Measurements from ENCODE around the gene FOSL2. TPM values are rescaled to one million over a fixed set of nuclear protein-coding genes. Genes with fewer than 3 reads are reported as not detected.

The FOSL2 gene
- total RNA-seq, 1 donor from 2014 or later: 1.3 TPM

DNA sequence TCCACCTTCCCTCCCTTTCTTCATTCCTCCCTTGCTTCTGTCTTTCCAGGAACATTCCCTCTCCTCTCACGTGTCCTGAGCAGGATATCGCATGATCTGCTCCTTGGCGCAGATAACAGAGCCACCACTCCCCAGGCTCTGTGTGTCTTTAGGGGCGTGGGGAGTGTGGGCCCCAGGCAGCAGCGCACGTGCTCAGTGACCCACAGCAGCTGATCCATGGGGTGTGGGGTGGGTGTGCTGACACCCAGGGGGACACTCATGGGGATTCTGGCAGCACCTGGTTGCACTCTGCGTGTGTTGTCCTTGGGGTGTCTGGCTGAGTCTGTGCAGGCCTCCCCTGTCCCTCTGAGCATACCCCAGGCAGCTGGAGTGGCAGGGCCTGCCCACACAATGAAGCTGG is 9.9 kb upstream of the FOSL2 start:
- H3K9me3 Mint-ChIP-seq: no peaks in the 10 kb centered on the region
- TF ChIP-seq EZH2phosphoT487 (IDR thresholded peaks at IDR 0.05) (no peak), EZH2 (IDR thresholded peaks at IDR 0.05) (no peak)
- TF ChIP-seq, protein P1, sequence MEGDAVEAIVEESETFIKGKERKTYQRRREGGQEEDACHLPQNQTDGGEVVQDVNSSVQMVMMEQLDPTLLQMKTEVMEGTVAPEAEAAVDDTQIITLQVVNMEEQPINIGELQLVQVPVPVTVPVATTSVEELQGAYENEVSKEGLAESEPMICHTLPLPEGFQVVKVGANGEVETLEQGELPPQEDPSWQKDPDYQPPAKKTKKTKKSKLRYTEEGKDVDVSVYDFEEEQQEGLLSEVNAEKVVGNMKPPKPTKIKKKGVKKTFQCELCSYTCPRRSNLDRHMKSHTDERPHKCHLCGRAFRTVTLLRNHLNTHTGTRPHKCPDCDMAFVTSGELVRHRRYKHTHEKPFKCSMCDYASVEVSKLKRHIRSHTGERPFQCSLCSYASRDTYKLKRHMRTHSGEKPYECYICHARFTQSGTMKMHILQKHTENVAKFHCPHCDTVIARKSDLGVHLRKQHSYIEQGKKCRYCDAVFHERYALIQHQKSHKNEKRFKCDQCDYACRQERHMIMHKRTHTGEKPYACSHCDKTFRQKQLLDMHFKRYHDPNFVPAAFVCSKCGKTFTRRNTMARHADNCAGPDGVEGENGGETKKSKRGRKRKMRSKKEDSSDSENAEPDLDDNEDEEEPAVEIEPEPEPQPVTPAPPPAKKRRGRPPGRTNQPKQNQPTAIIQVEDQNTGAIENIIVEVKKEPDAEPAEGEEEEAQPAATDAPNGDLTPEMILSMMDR (IDR thresholded peaks at IDR 0.05): no peak
- H3K4me3 ChIP-seq: no peak overlapping the region
- no peak overlapping the region for H3K4me3 Mint-ChIP-seq
- H3K27ac ChIP-seq: no peak overlapping the region
- H4K20me1 ChIP-seq (ENCODE audit: low read depth): no peaks in the 10 kb centered on the region
- H3K4me1 ChIP-seq: peaks cover 8% of the 10 kb centered on the region
- no peaks in the 10 kb centered on the region for H3K36me3 ChIP-seq
- H3K36me3 Mint-ChIP-seq: no peaks in the 10 kb centered on the region
- no peak for DNase-seq (ENCODE audit: low spot score)
- peaks cover 6% of the 10 kb centered on the region for H3K4me1 Mint-ChIP-seq
- no peaks in the 10 kb centered on the region for H3K9me3 ChIP-seq (ENCODE audit: low read depth)
- no peaks in the 10 kb centered on the region for H3K79me2 ChIP-seq (ENCODE audit: low read depth)
- peaks cover 4% of the 10 kb centered on the region for H3K27me3 ChIP-seq
- no peak overlapping the region for H3K27ac Mint-ChIP-seq
- no peak overlapping the region for H3K4me2 ChIP-seq
- H3F3A ChIP-seq (ENCODE audit: low read depth): no peaks in the 10 kb centered on the region
- no peak overlapping the region for H2AFZ ChIP-seq (replicated peaks)
- peaks cover 4% of the 10 kb centered on the region for H3K27me3 Mint-ChIP-seq (ENCODE audit: insufficient read depth, low read depth)
- H3K9ac ChIP-seq: no peak overlapping the region

DNA sequence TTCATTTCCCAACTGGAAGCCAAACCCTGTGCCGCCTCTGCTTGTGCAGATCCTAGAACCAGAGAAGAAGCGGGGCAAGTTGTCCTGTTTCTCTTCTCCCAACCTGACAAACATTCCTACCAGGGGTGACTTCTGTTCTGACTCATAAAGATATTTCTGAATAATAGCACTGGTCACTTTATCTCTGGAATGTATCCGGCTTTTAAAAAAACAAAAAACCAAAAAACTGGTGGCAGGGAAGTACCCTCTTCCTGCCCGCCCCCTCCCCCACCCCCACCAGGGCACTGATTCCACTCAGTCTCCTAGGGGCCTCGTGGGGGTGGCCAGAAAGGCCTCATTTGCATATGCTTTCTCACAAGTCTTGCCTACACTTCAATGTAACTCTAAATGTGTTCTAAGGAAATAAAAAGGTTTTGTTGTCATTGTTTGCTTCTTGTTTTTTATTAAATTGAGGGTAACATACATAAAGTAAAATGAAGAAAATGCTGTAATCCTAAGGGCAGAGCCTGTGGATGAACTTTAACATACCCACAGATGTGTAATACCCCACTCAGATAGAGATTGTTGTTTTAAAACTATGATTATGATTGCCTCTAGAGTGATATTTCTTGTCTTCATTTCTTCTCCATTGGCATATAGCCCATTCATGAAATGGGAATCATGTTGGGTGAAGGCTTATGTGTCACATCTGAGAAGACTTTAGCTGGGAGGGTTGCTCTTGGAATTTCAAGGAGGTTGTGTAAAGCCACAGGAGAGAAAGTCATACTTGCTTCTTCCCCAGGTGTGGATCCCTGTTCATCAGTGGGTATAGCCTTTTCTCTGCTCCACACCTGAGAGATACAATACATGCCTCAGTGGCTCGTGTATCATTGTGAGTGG is 5.3 kb upstream of the FOSL2 start:
- H3K36me3 Mint-ChIP-seq: no peaks in the 10 kb centered on the region
- Histone ChIP-seq H3K27ac (no peak overlapping the region), H3K4me1 (peaks cover 10% of the 10 kb centered on the region), H3K9me3 (ENCODE audit: low read depth) (no peaks in the 10 kb centered on the region), H3K27me3 (peaks cover 20% of the 10 kb centered on the region), H3K9ac (no peak overlapping the region), H3K4me3 (no peak overlapping the region), H3K79me2 (ENCODE audit: low read depth) (no peaks in the 10 kb centered on the region), H4K20me1 (ENCODE audit: low read depth) (no peaks in the 10 kb centered on the region), H3F3A (ENCODE audit: low read depth) (peaks cover 31% of the 10 kb centered on the region), H3K36me3 (no peaks in the 10 kb centered on the region), H3K4me2 (no peak overlapping the region), H2AFZ (replicated peaks) (no peak overlapping the region)
- DNase-seq (ENCODE audit: low spot score): no peak
- peaks cover 13% of the 10 kb centered on the region for H3K27me3 Mint-ChIP-seq (ENCODE audit: insufficient read depth, low read depth)
- H3K9me3 Mint-ChIP-seq: no peaks in the 10 kb centered on the region
- TF ChIP-seq, protein P1 (IDR thresholded peaks at IDR 0.05): no peak
- TF ChIP-seq EZH2phosphoT487 (IDR thresholded peaks at IDR 0.05) (no peak), EZH2 (IDR thresholded peaks at IDR 0.05) (no peak)
- no peak overlapping the region for H3K27ac Mint-ChIP-seq
- H3K4me1 Mint-ChIP-seq: peaks cover 22% of the 10 kb centered on the region
- H3K4me3 Mint-ChIP-seq: no peak overlapping the region

DNA sequence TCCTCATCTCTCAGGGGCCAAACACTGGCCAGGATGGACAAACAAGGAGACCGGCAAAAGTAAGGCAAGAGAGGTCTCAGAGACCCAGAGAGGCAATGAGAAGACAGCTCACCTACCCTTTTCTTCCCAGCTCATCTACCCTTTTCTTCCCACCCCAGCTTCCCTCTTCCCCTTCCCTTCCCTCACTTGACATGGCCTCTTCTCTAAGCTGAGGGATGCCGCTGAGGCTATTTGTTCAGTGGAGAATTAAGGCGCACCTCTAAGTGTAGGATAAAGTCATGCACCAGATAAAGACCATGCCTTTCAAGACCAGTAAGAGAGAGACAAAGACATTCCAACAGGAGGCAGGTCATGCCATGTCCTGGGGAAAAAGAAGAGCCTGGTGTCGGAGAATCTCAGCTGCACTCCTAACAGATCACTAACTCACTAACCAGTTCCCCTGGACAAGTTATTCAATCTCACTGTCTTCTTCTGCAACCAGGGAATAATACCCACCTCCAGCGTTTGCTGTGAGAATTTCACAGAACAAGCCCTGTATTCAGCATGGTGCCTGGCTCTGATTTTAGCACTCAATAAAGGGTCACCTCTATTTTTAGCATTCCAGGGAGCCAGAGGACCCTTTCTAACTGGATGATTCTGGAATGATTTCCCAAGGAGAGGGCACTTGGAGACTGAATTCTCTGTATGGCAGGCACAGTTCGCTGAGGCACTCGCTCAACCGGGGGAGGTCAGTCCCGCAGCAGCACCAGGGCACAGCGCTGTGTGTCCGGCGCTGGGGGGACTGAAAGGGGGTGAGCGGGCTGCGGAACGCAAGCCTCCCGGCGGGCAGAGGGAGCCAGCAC is 3.0 kb upstream of the FOSL2 start:
- H3K4me2 ChIP-seq: peak overlapping the region; percentile 97
- peak overlapping the region; percentile 76 for H3K4me3 ChIP-seq
- Mint-ChIP-seq H3K4me3 (peak overlapping the region; percentile 91), H3K36me3 (no peaks in the 10 kb centered on the region), H3K27me3 (ENCODE audit: insufficient read depth, low read depth) (peaks cover 20% of the 10 kb centered on the region), H3K9me3 (no peaks in the 10 kb centered on the region), H3K27ac (peak overlapping the region; percentile 92), H3K4me1 (peaks cover 22% of the 10 kb centered on the region)
- H2AFZ ChIP-seq (replicated peaks): peak overlapping the region; percentile 43
- TF ChIP-seq, protein P1 (IDR thresholded peaks at IDR 0.05): no peak
- no peak for TF ChIP-seq EZH2phosphoT487 (IDR thresholded peaks at IDR 0.05)
- TF ChIP-seq EZH2 (IDR thresholded peaks at IDR 0.05): no peak
- peak; percentile 51 for DNase-seq (ENCODE audit: low spot score)
- peaks cover 37% of the 10 kb centered on the region for H3K27me3 ChIP-seq
- peaks cover 42% of the 10 kb centered on the region for H3F3A ChIP-seq (ENCODE audit: low read depth)
- no peaks in the 10 kb centered on the region for H3K79me2 ChIP-seq (ENCODE audit: low read depth)
- H3K9me3 ChIP-seq (ENCODE audit: low read depth): no peaks in the 10 kb centered on the region
- H3K27ac ChIP-seq: no peak overlapping the region
- H4K20me1 ChIP-seq (ENCODE audit: low read depth): peaks cover 6% of the 10 kb centered on the region
- peaks cover 15% of the 10 kb centered on the region for H3K4me1 ChIP-seq
- no peak overlapping the region for H3K9ac ChIP-seq
- H3K36me3 ChIP-seq: no peaks in the 10 kb centered on the region
